Tibial nerve (tissue), 4 donors: ENCODE measurements around the gene GPR153. TPM values are rescaled to one million over a fixed set of nuclear protein-coding genes. Genes with fewer than 3 reads are reported as not detected.

ENCODE experiments used
- DNase-seq, 2 donors: peaks; one replicate each; pipeline ENCODE4 v3.0.0-alpha.2; 2019; ENCODE audit warnings: low spot score in 2 of 2
- H3K27ac ChIP-seq, 4 donors: fragments of 200-600 bp; sonication (generic) in 3 of 4; one replicate each; pipeline ENCODE4 v1.5.1; 2017 to 2019; ENCODE audit warnings: mild to moderate bottlenecking in 1 of 4
- H3K27me3 ChIP-seq, 2 donors: fragments of 200-600 bp; sonication (generic) in 1 of 2; one replicate each; pipeline versions ENCODE4 v1.5.1 to v1.6.0; 2017 to 2019
- H3K36me3 ChIP-seq, 3 donors: fragments of 200-600 bp; sonication (generic); one replicate each; pipeline ENCODE4 v1.5.1; 2018 to 2019
- H3K4me1 ChIP-seq, 4 donors: fragments of 200-600 bp; sonication (generic) in 3 of 4; one replicate each; pipeline ENCODE4 v1.5.1; 2017 to 2019
- H3K4me3 ChIP-seq, 4 donors: fragments of 200-600 bp; sonication (generic) in 3 of 4; one replicate each; pipeline ENCODE4 v1.5.1; 2017 to 2019; ENCODE audit warnings: mild to moderate bottlenecking in 1 of 4, moderate library complexity in 1 of 4
- H3K9me3 ChIP-seq, 4 donors: fragments of 200-600 bp; sonication (generic) in 3 of 4; one replicate each; pipeline ENCODE4 v1.5.1; 2017 to 2019
- EP300 ChIP-seq, 2 donors: sonication (generic); formaldehyde crosslinking; IDR thresholded peaks; one replicate each; pipeline ENCODE4 v1.6.1; 2017; ENCODE audit warnings: antibody characterized with exemption in 2 of 2, mild to moderate bottlenecking in 1 of 2
- POLR2A ChIP-seq, 2 donors: fragments of 450-650 bp; IDR thresholded peaks; one replicate each; pipeline ENCODE4 v1.6.1; 2017; ENCODE audit warnings: antibody characterized with exemption in 2 of 2, mild to moderate bottlenecking in 2 of 2, moderate library complexity in 2 of 2
- WGBS, 2 donors: methylation state at CpG; one replicate each; pipeline ENCODE4 v1.1.5; 2018; 5-methylcytosine and 5-hydroxymethylcytosine counted together
- total RNA-seq, 4 donors: library from RNA; depleted of rRNA; stranded (reverse); fragments of >200 nt; gene quantifications; one replicate each; pipeline ENCODE4 v1.1.0, GENCODE V29; 2016
- TF ChIP-seq, protein P1 (sequence below), 5 experiments: fragments of 200-600 bp in 3 of 5; fragments of 450-650 bp in 2 of 5; sonication (generic) in 3 of 5; IDR thresholded peaks; one replicate each; pipeline ENCODE4 v1.5.1; 2016 to 2019; ENCODE audit warnings: antibody characterized with exemption in 5 of 5, mild to moderate bottlenecking in 3 of 5, moderate library complexity in 2 of 5

GPR153 gene
- total RNA-seq, 4 donors from 2014 or later = 10.3 to 12.7 (median 11.3) TPM

DNA sequence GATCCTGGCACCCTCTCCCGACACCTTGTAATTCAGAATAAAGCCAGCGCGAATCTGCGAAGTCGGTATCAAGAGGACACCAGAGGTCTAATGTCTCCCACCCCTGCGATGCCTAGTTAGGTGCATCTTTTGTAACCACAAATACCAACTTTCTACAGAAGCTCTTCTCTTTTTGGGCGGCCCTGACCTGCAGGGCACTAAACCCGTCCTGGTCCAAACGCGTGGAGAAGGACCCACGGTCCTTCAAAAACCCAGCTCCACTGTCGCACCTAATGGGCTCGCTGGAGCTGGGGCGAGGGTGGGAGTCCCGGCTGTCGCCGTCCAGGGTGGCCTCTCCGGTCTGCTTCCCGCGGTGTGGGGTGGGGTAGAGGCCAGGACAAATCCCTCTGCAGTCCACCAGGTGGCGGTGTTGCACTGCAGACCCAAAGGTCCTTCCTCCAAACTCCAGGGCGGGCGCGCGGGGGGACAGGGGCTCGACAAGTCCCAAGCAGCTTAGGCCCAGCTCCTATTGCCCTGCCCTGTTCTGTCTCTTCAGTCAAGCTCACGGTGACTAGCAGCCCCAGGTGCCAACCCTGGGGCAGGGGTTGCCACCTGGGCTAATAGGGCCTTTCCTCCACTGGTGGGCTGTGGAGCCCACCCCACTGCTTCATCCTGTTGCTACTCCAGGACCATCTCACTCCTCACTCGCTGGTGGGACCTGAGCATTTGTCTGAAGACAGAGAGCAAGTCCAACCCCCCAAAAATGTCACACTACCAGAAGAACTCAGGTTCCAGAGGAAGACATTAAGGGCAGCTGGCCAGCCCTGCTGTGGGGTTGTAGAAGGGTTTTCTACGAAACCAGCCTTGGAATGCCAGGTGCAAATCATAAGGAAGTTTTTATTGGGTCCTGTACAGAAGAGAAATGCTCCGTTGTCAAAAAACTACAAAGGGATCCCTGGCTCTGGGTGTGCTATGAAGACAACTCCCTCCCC is 14.1 kb downstream of the GPR153 start:
- Histone ChIP-seq H3K36me3 (peaks cover 0 to 5% (median 0%) of the 10 kb centered on the region in 3 donors), H3K27ac (no peak overlapping the region), H3K9me3 (no peaks in the 10 kb centered on the region), H3K27me3 (peaks cover 0 to 85% of the 10 kb centered on the region in 2 donors), H3K4me3 (no peak overlapping the region), H3K4me1 (peaks cover 0 to 54% (median 19%) of the 10 kb centered on the region in 4 donors)
- TF ChIP-seq POLR2A (IDR thresholded peaks at IDR 0.05) (no peak), EP300 (IDR thresholded peaks at IDR 0.05) (no peak)
- TF ChIP-seq, protein P1, sequence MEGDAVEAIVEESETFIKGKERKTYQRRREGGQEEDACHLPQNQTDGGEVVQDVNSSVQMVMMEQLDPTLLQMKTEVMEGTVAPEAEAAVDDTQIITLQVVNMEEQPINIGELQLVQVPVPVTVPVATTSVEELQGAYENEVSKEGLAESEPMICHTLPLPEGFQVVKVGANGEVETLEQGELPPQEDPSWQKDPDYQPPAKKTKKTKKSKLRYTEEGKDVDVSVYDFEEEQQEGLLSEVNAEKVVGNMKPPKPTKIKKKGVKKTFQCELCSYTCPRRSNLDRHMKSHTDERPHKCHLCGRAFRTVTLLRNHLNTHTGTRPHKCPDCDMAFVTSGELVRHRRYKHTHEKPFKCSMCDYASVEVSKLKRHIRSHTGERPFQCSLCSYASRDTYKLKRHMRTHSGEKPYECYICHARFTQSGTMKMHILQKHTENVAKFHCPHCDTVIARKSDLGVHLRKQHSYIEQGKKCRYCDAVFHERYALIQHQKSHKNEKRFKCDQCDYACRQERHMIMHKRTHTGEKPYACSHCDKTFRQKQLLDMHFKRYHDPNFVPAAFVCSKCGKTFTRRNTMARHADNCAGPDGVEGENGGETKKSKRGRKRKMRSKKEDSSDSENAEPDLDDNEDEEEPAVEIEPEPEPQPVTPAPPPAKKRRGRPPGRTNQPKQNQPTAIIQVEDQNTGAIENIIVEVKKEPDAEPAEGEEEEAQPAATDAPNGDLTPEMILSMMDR (IDR thresholded peaks at IDR 0.05) = peak; percentile 93 to 98 (median 96)
- 4 to 5% methylated on average over 28 to 30 of the region's 30 CpGs for WGBS, 2 donors
- peak; percentile 57 for DNase-seq

DNA sequence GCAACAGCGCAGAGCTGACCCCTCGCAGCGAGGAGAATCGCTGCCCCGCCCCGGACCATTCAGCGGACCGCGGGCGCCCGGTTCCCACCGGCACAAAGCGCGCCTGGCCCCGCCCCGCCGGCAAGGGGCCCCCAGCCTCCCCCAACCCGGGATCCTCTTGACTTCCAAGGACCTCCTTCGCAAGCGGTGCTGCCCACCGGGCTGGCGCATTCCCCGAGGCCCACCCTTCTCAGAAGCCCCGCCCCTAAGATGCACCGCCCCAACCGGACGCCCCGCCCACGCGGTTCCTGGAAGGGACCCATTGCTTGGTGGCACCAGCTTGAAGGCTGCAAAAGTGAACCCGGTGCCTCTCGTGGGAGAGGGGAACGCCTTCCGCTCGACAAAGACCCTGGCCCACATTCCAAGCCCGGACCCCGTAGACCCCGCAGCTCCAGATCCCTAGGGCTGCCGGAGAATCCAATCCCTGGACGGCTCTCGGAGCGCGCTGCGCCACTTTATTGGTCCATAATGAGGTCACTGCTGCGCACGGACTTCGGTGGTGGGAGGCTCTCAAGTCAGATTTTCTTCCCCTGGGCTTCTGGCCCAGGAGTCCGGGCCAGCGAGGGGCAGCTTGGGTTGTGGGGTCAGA is 14.9 kb downstream of the GPR153 start:
- DNase-seq = no peak
- H3K27ac ChIP-seq = no peak overlapping the region
- peaks cover 3 to 93% of the 10 kb centered on the region in 2 donors for H3K27me3 ChIP-seq
- TF ChIP-seq, protein P1 (IDR thresholded peaks at IDR 0.05) = no peak
- TF ChIP-seq POLR2A (IDR thresholded peaks at IDR 0.05) (no peak), EP300 (IDR thresholded peaks at IDR 0.05) (no peak)
- peaks cover 0 to 61% (median 22%) of the 10 kb centered on the region in 4 donors for H3K4me1 ChIP-seq
- peak overlapping the region in 1 of 4 donors; percentile 1 for H3K4me3 ChIP-seq
- H3K36me3 ChIP-seq = no peaks in the 10 kb centered on the region
- WGBS, 2 donors = 1% methylated on average over 25 to 42 of the region's 49 CpGs
- no peaks in the 10 kb centered on the region for H3K9me3 ChIP-seq

- DNase-seq = peak; percentile 57 to 65
- Histone ChIP-seq H3K9me3 (no peaks in the 10 kb centered on the region), H3K27me3 (peaks cover 3 to 93% of the 10 kb centered on the region in 2 donors), H3K4me3 (peak overlapping the region in 1 of 4 donors; percentile 1), H3K27ac (no peak overlapping the region), H3K4me1 (peaks cover 0 to 61% (median 22%) of the 10 kb centered on the region in 4 donors), H3K36me3 (no peaks in the 10 kb centered on the region)
- WGBS, 2 donors = 1 to 2% methylated on average over 34 to 36 of the region's 79 CpGs
- TF ChIP-seq, protein P1 (IDR thresholded peaks at IDR 0.05) = peak; percentile 78 to 93 (median 90)
- no peak for TF ChIP-seq EP300 (IDR thresholded peaks at IDR 0.05)
Measured at GRCh38 chr1:6245086-6245868, 15.6 kb downstream of the GPR153 start.

DNA sequence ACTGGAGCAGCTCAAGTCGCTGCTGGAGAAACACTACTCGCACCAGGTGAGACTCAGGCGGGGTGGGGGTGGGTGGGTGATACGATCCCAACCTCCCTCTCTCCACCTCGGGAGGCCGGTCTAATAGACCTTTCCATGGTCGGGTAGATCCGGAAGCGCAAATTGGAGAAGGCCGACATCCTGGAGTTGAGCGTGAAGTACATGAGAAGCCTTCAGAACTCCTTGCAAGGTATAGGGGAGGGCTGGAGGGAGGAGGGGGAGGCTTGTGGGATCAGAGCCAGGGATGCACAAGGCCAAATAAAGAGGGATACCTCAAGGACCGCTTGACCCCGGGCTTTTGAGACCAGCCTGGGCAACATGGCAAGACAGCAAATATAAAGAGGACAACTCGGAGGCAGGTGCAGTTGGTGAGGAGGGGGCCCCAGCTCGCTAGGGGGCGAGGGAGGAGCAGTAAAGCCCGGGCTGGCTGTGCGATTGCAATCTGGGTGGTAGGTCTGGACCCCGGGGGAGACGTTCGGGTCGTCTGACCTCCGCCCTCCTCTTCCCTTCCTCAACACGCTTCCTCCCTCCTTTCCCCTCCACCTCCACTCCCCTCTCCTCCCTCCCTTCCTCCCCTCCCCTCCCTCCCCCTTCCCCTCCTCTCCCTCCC is 16.4 kb downstream of the GPR153 start:
- 3 to 5% methylated on average over 21 to 24 of the region's 24 CpGs for WGBS, 2 donors
- no peak for TF ChIP-seq EP300 (IDR thresholded peaks at IDR 0.05)
- TF ChIP-seq POLR2A (IDR thresholded peaks at IDR 0.05) = no peak
- TF ChIP-seq, protein P1 (IDR thresholded peaks at IDR 0.05) = no peak
- Histone ChIP-seq H3K4me1 (peaks cover 0 to 55% (median 22%) of the 10 kb centered on the region in 4 donors), H3K4me3 (no peak overlapping the region), H3K27me3 (peaks cover 3 to 94% of the 10 kb centered on the region in 2 donors), H3K36me3 (no peaks in the 10 kb centered on the region), H3K27ac (no peak overlapping the region), H3K9me3 (no peaks in the 10 kb centered on the region)
- no peak for DNase-seq
